Left lung (tissue), 10 donors: ENCODE measurements around the gene CFHR1. TPM values are rescaled to one million over a fixed set of nuclear protein-coding genes. Genes with fewer than 3 reads are reported as not detected.

Experiments
- ATAC-seq: fragments of 200-7000 bp; cut with Tn5 transposase; one replicate; pipeline ENCODE4 v1.9.1; 2020; ENCODE audit warnings: moderate library complexity
- DNase-seq, 4 donors: peaks; one replicate each; pipeline ENCODE4 v3.0.0-alpha.2; 2013 to 2020
- H3K27ac ChIP-seq, 2 donors: fragments of 200-600 bp; sonication (generic) in 1 of 2; one replicate each; pipeline versions ENCODE4 v1.5.0 to v1.8.0; 2020 to 2021
- H3K27me3 ChIP-seq, 2 donors: fragments of 200-600 bp; sonication (generic) in 1 of 2; one replicate each; pipeline versions ENCODE4 v1.5.0 to v1.8.0; 2020 to 2021
- H3K36me3 ChIP-seq, 2 donors: fragments of 200-600 bp; sonication (generic) in 1 of 2; one replicate each; pipeline versions ENCODE4 v1.5.0 to v1.8.0; 2020 to 2021
- H3K4me1 ChIP-seq, 2 donors: fragments of 200-600 bp; one replicate each; pipeline ENCODE4 v1.8.0; 2021
- H3K4me3 ChIP-seq, 2 donors: fragments of 200-600 bp; sonication (generic) in 1 of 2; one replicate each; pipeline versions ENCODE4 v1.5.0 to v1.8.0; 2020 to 2021; ENCODE audit warnings: mild to moderate bottlenecking in 1 of 2
- H3K9me3 ChIP-seq, 2 donors: fragments of 200-600 bp; sonication (generic) in 1 of 2; one replicate each; pipeline versions ENCODE4 v1.5.0 to v1.8.0; 2020 to 2021
- CTCF ChIP-seq, 2 donors: fragments of 200-600 bp; sonication (generic) in 1 of 2; IDR thresholded peaks; one replicate each; pipeline versions ENCODE4 v1.5.0 to v1.8.0; 2021; ENCODE audit warnings: antibody characterized with exemption in 2 of 2
- intact Hi-C, 2 donors: fragments of 100-400 bp; cut with DNase I; formaldehyde crosslinking; loops; one replicate each; pipeline versions ENCODE4 v1.11.2 to v1.14.2; 2022
- polyA plus RNA-seq, 6 donors: library from polyadenylated mRNA; unstranded; fragments of 120-200 nt; gene quantifications; one replicate each; pipeline ENCODE4 v1.2.1, GENCODE V29; 2013; ENCODE audit not compliant: insufficient read length in 6 of 6
- total RNA-seq, 2 donors: library from RNA; stranded (reverse); fragmentation: NEBNext Ultra II Directional; extraction: Animal tissue kit (Norgen Biotek cat#: 25700); gene quantifications; one replicate each; pipeline ENCODE4 v1.2.1, GENCODE V29; 2021
- donor health status: DM: no; HTN: yes; CAD: no.
- donor health status: DM: no; HTN: no; CAD: no.

Gene CFHR1
- total and polyA plus RNA-seq, 8 donors = 0.52 to 7.6 (median 3.6) TPM; not detected in 2

GRCh38 chr1:196877964-196878363, 58.4 kb downstream of the CFHR1 start:
- TF ChIP-seq CTCF (IDR thresholded peaks at IDR 0.05) = no peak
- Histone ChIP-seq H3K4me3 (no peak overlapping the region), H3K9me3 (no peaks in the 10 kb centered on the region), H3K4me1 (no peaks in the 10 kb centered on the region), H3K36me3 (no peaks in the 10 kb centered on the region), H3K27ac (no peak overlapping the region), H3K27me3 (peaks cover 0 to 11% of the 10 kb centered on the region in 2 donors)
- intact Hi-C loops = no loop called here
- DNase-seq = peak in 3 of 4 donors; percentile 12 to 82 (median 20)
- peak; percentile 78 for ATAC-seq

Other genes with a start within 250 kb of the CFHR1 start
- 1 to 10 TPM; 2.7 to 5.1 TPM for gene KCNT2, start 211.3 kb upstream of the CFHR1 start, total RNA-seq
- 1 to 10 TPM; 3.4 to 6.8 (median 5.3) TPM for gene KCNT2, start 211.3 kb upstream of the CFHR1 start, polyA plus RNA-seq
- 100 to 1,000 TPM; 101 to 161 TPM for gene CFH, start 167.7 kb upstream of the CFHR1 start, total RNA-seq
- gene CFH, start 167.7 kb upstream of the CFHR1 start, polyA plus RNA-seq = 10 to 100 TPM; 19.7 to 38.5 (median 29.1) TPM
- under 1 TPM; 0.17 to 0.34 TPM for gene CFHR3, start 44.9 kb upstream of the CFHR1 start, total RNA-seq
- under 1 TPM; 0.13 to 0.98 (median 0.77) TPM for gene CFHR3, start 44.9 kb upstream of the CFHR1 start, polyA plus RNA-seq
- not detected for gene CFHR4, start 68.3 kb downstream of the CFHR1 start, total RNA-seq
- under 1 TPM in 3 of 6 donors, not detected in 3; 0.09 to 0.43 (median 0.11) TPM for gene CFHR4, start 68.3 kb downstream of the CFHR1 start, polyA plus RNA-seq
- not detected for gene CFHR2, start 124.0 kb downstream of the CFHR1 start, total RNA-seq
- gene CFHR2, start 124.0 kb downstream of the CFHR1 start, polyA plus RNA-seq = under 1 TPM in 1 of 6 donors, not detected in 5; 0.21 TPM
- gene CFHR5, start 157.8 kb downstream of the CFHR1 start, total RNA-seq = not detected
- gene CFHR5, start 157.8 kb downstream of the CFHR1 start, polyA plus RNA-seq = not detected
- gene F13B, start 247.5 kb downstream of the CFHR1 start, total RNA-seq = not detected
- gene F13B, start 247.5 kb downstream of the CFHR1 start, polyA plus RNA-seq = under 1 TPM in 3 of 6 donors, not detected in 3; 0.07 to 0.10 (median 0.08) TPM